NCI-H82 treated with DMSO at 0.1 percent for 48 hours (cell line): ENCODE results near the gene CCBE1.
"Not testable (repeated sequence)": the region's sequence is repeated elsewhere in the genome, so short reads cannot be mapped to it uniquely, and the experiment has no call there.

Experiments used
- DNase-seq: peaks from one replicate; lab custom pipeline; 2025; ENCODE audit not compliant: unreplicated experiment; lab: John Stamatoyannopoulos, UW

The CCBE1 gene

DNA sequence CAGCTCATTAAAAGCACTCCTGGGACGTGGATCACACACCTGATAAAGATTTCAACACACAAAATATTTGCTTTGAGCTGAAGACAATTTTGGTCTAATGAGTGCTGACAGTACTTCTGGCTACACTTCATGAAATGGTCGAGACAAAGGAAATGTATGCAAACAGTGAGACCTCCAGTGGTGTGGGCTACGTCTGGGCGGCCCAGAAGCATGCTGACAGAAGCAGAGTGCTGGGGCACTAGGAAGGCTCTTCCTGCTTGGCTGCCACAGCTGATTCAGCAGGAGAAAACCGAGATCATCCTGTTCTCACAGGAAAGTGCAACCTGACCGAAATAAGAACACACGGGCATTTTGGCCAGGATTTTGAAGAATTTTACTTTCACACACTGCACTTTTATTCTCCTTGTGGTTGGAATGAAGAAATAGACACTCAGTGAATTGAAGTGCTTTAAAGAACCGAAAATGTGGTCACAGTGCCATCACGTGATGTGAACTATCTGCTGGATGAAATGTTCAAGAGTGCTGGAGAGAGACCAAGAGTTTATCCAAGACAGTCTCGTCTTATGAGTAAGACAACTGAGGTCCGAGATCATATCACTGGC, 149.5 kb downstream of the CCBE1 start:
- DNase-seq: no peak

DNA sequence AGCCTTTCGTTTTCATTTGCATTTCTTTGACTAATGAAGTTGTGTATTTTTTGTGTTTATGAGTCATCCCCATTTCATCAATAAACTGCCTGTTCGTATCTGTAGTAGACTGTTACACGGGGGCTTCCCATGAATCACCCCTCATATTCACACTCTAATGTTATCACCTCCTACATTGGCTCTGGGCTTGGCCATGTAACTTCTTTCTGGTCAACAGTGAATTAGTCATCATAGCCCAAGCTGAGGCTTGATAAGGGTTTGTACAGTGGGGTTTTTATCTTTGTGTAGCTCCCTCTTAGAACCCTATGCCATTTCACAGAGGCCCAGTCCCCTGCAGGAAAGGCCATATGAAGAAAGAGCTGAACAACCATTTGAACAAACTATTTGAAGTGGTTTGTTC, 151.0 kb downstream of the CCBE1 start:
- DNase-seq: no peak

DNA sequence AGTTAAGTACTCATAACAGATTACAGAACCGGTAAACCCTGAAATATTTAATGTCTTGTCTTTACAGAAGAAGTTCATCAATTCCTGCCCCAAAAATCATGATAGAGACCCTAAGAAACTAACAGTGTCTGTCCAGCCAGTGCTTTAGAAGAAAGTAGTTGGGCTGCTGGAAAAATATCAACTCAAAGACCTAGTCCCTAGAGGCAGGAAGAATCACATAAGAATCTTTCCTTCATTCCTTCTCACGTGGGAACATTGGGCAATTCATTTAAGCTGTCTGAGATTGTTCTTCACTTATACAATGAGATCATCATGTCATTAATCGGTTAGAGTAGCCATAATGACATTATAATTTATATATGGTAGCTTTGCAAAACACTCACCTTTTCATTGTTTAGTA, 156.4 kb downstream of the CCBE1 start:
- no peak for DNase-seq

GRCh38 chr18:59540346-59540745, 156.9 kb downstream of the CCBE1 start:
- no peak for DNase-seq

DNA sequence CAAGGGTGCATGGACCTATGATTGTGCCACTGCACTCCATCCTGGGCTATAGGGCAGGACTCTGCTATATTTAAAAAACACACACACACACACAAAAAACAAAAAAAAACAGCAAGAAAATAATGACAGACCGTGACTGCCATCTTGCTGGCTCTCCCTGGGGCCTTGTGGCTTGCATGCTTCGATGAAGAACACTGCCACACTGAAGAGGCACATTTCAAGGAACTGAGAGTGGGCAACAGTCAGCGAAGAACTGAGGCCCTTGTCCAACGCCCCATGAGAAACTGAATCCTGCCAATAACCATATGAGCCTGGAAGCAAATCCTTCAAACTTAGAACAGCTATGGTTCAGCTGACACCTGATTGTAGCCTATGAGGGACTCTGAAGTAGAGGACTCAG, 158.1 kb downstream of the CCBE1 start:
- no peak for DNase-seq

DNA sequence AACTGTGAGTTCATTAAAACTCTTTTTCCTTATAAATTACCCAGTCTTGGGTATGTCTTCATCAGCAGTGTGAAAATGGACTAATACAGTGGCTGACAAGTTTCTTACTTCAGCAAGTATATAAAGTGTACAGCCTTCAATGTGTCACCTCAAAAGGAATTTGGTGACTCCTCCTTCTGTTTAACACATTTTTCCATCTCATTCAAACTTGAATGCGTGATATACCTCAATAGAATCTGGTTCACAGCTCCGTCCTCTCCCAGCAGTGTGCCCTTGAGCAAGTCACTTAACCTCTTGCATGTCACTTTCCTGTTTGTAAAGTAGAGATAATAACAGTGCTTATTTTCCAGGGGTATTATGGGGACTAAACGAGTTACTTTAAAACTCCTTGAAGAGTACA, 159.6 kb downstream of the CCBE1 start:
- no peak for DNase-seq

DNA sequence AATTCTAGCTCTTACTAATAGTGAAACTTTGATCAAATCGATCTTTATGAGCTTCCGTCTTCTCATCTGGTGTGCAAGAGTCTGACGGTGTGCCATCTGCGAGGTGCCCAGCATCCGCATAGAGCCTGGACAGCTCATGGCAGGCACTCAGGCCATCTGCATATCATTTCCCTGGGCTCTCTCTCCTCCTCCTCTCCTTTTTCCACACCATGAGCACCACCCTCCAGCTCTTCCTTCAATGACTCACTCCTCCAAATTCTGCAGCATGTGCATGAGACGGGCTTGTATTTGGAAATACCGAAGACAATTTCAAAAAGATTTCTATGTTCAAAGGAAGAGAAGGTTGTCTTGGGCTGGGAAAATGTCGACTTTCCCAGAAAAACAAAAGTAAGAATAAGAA, 161.1 kb downstream of the CCBE1 start:
- no peak for DNase-seq

DNA sequence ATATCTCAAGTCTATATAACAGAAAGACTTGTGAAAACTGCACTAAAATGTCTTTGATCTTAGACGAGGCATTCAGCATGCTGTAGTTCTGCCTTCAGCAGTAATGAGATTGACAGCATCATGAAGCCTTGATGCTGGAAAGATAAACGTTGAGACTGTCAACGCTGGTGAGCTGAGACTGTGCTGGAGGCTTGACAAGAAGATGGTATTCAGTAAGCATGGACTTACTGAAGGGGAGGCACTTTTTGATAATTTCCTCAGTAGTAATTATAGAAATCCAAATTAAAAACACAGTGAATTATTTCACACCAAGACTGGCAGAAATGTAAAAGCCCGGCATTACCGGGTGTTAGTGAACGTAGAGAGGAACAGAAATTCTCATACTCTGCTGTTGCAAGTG, 162.2 kb downstream of the CCBE1 start:
- DNase-seq: no peak

GRCh38 chr18:59528866-59529265, 168.4 kb downstream of the CCBE1 start:
- no peak for DNase-seq

GRCh38 chr18:59520562-59521355, 176.5 kb downstream of the CCBE1 start:
- no peak for DNase-seq

GRCh38 chr18:59518705-59519104, 178.5 kb downstream of the CCBE1 start:
- DNase-seq: no peak

GRCh38 chr18:59517446-59518165, 179.6 kb downstream of the CCBE1 start:
- DNase-seq: no peak

DNA sequence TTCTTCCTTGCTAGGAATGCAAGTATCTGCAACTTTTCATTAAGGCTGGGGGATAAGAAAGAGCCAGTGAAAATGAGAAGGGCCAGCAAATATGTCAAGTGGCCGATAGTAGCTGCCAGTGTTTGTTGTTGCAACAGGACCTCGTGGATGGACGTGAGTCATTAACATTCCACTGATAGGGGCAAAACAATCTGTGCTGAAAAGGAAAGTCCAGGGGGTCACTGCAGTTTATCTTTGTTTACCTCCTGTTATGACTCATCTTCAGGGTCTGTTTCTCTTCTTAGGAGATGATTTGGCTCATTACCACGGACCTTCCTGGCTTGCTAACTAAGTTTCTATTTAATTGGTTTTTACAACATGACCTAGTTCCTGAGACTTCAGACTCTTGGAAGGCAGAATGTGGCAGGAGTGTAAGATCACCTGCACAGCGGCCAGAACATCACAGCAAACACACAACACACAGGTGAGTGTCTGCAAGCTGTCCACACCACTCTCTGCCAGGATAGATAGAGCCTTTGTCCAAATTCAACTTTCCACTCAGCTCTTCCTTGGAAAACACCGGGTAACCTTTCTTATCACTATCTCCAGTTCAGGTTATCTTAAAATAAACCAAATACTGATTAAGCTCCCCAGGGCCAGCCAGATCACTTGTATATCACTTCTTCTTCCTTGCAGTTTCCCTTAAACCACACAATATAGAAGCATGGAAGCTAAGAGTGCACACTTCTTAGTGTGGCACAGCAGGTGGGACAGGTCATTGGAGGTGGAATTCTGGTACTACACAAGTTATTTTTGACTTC, 180.7 kb downstream of the CCBE1 start:
- DNase-seq: no peak

- DNase-seq: not testable (repeated sequence)
Measured at GRCh38 chr18:59515956-59516355, 181.3 kb downstream of the CCBE1 start.

- DNase-seq: no peak
Measured at GRCh38 chr18:59515147-59515546, 182.1 kb downstream of the CCBE1 start.

GRCh38 chr18:59514203-59514602, 183.0 kb downstream of the CCBE1 start:
- DNase-seq: no peak

GRCh38 chr18:59512025-59512755, 185.0 kb downstream of the CCBE1 start:
- no peak for DNase-seq

GRCh38 chr18:59509481-59510442, 187.5 kb downstream of the CCBE1 start:
- DNase-seq: no peak

GRCh38 chr18:59505356-59505755, 191.9 kb downstream of the CCBE1 start:
- no peak for DNase-seq
